ENCODE measurements around the gene ATP7A.

ATP7A gene

GRCh38 chrX:78092296-78092695 is 181.8 kb downstream of the ATP7A start:
- no peak overlapping the region for H3K4me3 ChIP-seq (ENCODE audit: low read length)
- TF ChIP-seq CTCF (IDR thresholded peaks at IDR 0.05; ENCODE audit: insufficient read depth, low read depth, low read length, missing control alignments) = peak; percentile 39
- peak; percentile 82 for DNase-seq (ENCODE audit: low read depth)

- no peak overlapping the region for H3K4me3 ChIP-seq (ENCODE audit: low read length)
- DNase-seq (ENCODE audit: low read depth) = no peak
- TF ChIP-seq CTCF (IDR thresholded peaks at IDR 0.05; ENCODE audit: insufficient read depth, low read depth, low read length, missing control alignments) = no peak
Measured at GRCh38 chrX:78098108-78098507, 187.6 kb downstream of the ATP7A start.

Measured in epithelial cell of esophagus (primary cell).